GM12864 (cell line): ENCODE results near the gene RBFOX2.
"Not testable (repeated sequence)": the region's sequence is repeated elsewhere in the genome, so short reads cannot be mapped to it uniquely, and the experiment has no call there.

ENCODE experiments used
- DNase-seq: peaks from one replicate; pipeline ENCODE4 v3.0.0-alpha.2; 2011; ENCODE audit warnings: low read depth
- H3K4me3 ChIP-seq: 2 replicates; pipeline ENCODE4 v1.5.1; 2011; ENCODE audit warnings: mild to moderate bottlenecking, low read depth, low read length, control low read depth
- CTCF ChIP-seq: IDR thresholded peaks from 2 replicates; pipeline ENCODE4 v1.5.1; 2011; ENCODE audit warnings: low read depth, mild to moderate bottlenecking, moderate library complexity, low read length, control low read depth, inconsistent platforms; ENCODE audit errors: missing control alignments

RBFOX2 gene

GRCh38 chr22:36028646-36029405 lies at the start of gene RBFOX2:
Gene RBFOX2, minus strand, starts transcription at chr22:36028824. Its CDS starts 399 bp downstream, at chr22:36028425.
- no peak for DNase-seq
- H3K4me3 ChIP-seq = peak within 1 kb of the TSS; percentile 48
- TF ChIP-seq CTCF = no peak

GRCh38 chr22:36077271-36077670 lies 48.6 kb upstream of the RBFOX2 start:
- H3K4me3 ChIP-seq = no peak overlapping the region
- DNase-seq = no peak
- no peak for TF ChIP-seq CTCF

GRCh38 chr22:36075724-36076123 lies 47.1 kb upstream of the RBFOX2 start:
- H3K4me3 ChIP-seq = no peak overlapping the region
- no peak for TF ChIP-seq CTCF
- DNase-seq = no peak

GRCh38 chr22:36075230-36075629 lies 46.6 kb upstream of the RBFOX2 start:
- H3K4me3 ChIP-seq = no peak overlapping the region
- TF ChIP-seq CTCF = no peak
- no peak for DNase-seq

- H3K4me3 ChIP-seq = no peak overlapping the region
- DNase-seq = no peak
- no peak for TF ChIP-seq CTCF
Measured at GRCh38 chr22:36073476-36073875, 44.9 kb upstream of the RBFOX2 start.

- not testable (repeated sequence) for H3K4me3 ChIP-seq, DNase-seq
Measured at GRCh38 chr22:36070645-36071044, 42.0 kb upstream of the RBFOX2 start.

GRCh38 chr22:36069368-36069767 lies 40.7 kb upstream of the RBFOX2 start:
- H3K4me3 ChIP-seq = no peak overlapping the region
- no peak for TF ChIP-seq CTCF
- DNase-seq = no peak
